Cerebellar nuclear complex (tissue), 1 donor: ENCODE data around the gene PLEKHB2.
"Not testable (repeated sequence)": the region's sequence is repeated elsewhere in the genome, so short reads cannot be mapped to it uniquely, and the experiment has no call there.

Experiments
- DNase-seq, 2 experiments: peaks; one replicate each; lab custom pipeline; 2025; lab: John Stamatoyannopoulos, UW

The PLEKHB2 gene

GRCh38 chr2:131143803-131144202 lies 38.7 kb downstream of the PLEKHB2 start:
- DNase-seq, result no peak

GRCh38 chr2:131145040-131145439 lies 39.9 kb downstream of the PLEKHB2 start:
- DNase-seq, result no peak

GRCh38 chr2:131146231-131146630 lies 41.1 kb downstream of the PLEKHB2 start:
- no peak for DNase-seq

GRCh38 chr2:131146749-131147148 lies 41.6 kb downstream of the PLEKHB2 start:
- no peak for DNase-seq

GRCh38 chr2:131148426-131148825 lies 43.3 kb downstream of the PLEKHB2 start:
- DNase-seq, result peak; percentile 57 to 76

GRCh38 chr2:131150109-131150508 lies 45.0 kb downstream of the PLEKHB2 start:
- DNase-seq, result not testable (repeated sequence)

GRCh38 chr2:131151398-131151797 lies 46.3 kb downstream of the PLEKHB2 start:
- no peak for DNase-seq

- no peak for DNase-seq
Observed at GRCh38 chr2:131152074-131152473, 46.9 kb downstream of the PLEKHB2 start.

- DNase-seq, result no peak
Observed at GRCh38 chr2:131153529-131153928, 48.4 kb downstream of the PLEKHB2 start.

GRCh38 chr2:131154071-131154531 lies 49.0 kb downstream of the PLEKHB2 start:
- DNase-seq, result no peak

GRCh38 chr2:131154647-131155046 lies 49.5 kb downstream of the PLEKHB2 start:
- no peak for DNase-seq

GRCh38 chr2:131155208-131155855 lies 50.2 kb downstream of the PLEKHB2 start:
- no peak for DNase-seq

- DNase-seq, result no peak
Observed at GRCh38 chr2:131156452-131157149, 51.5 kb downstream of the PLEKHB2 start.

- not testable (repeated sequence) for DNase-seq
Observed at GRCh38 chr2:131165562-131165961, 60.4 kb downstream of the PLEKHB2 start.

- DNase-seq, result no peak
Observed at GRCh38 chr2:131168538-131168937, 63.4 kb downstream of the PLEKHB2 start.

- not testable (repeated sequence) for DNase-seq
Observed at GRCh38 chr2:131178050-131178449, 72.9 kb downstream of the PLEKHB2 start.

GRCh38 chr2:131178721-131179418 lies 73.7 kb downstream of the PLEKHB2 start:
- not testable (repeated sequence) for DNase-seq

GRCh38 chr2:131181451-131181850 lies 76.3 kb downstream of the PLEKHB2 start:
- not testable (repeated sequence) for DNase-seq

GRCh38 chr2:131193421-131193820 lies 88.3 kb downstream of the PLEKHB2 start:
- not testable (repeated sequence) for DNase-seq

GRCh38 chr2:131196186-131196585 lies 91.0 kb downstream of the PLEKHB2 start:
- not testable (repeated sequence) for DNase-seq
